Body of pancreas (tissue), 4 donors: Measurements from ENCODE around the gene TOX2. TPM values are rescaled to one million over a fixed set of nuclear protein-coding genes. Genes with fewer than 3 reads are reported as not detected.

ENCODE experiments used
- ATAC-seq: fragments of 150-250 bp; one replicate; pipeline ENCODE4 v1.9.1; 2016
- DNase-seq, 4 donors: peaks; one replicate each; pipeline ENCODE4 v3.0.0-alpha.2; 2019
- H3K27ac ChIP-seq, 4 donors: fragments of 200-600 bp; sonication (generic); 1 replicate in 3 of 4; 2 replicates in 1 of 4; pipeline versions ENCODE4 v1.5.1 to v1.6.1; 2016 to 2019; ENCODE audit warnings: mild to moderate bottlenecking in 1 of 4, mixed read lengths in 1 of 4, moderate library complexity in 1 of 4
- H3K27me3 ChIP-seq, 2 donors: fragments of 200-600 bp; sonication (generic); one replicate each; pipeline ENCODE4 v1.6.0; 2016; ENCODE audit warnings: mild to moderate bottlenecking in 1 of 2
- H3K36me3 ChIP-seq, 2 donors: fragments of 200-600 bp; sonication (generic); replicated peaks in 1 of 2; 2 replicates each; pipeline ENCODE4 v1.5.1; 2016; ENCODE audit warnings: low read depth in 2 of 2; ENCODE audit not compliant: insufficient read depth in 1 of 2
- H3K4me1 ChIP-seq: fragments of 200-600 bp; sonication (generic); one replicate; pipeline ENCODE4 v1.6.0; 2016
- H3K4me3 ChIP-seq, 2 donors: fragments of 200-600 bp; sonication (generic); 1 replicate in 1 of 2; 2 replicates in 1 of 2; pipeline ENCODE4 v1.5.1; 2016 to 2019
- H3K9me3 ChIP-seq, 3 donors: fragments of 200-600 bp; sonication (generic); 1 replicate in 2 of 3; 2 replicates in 1 of 3; pipeline ENCODE4 v1.5.1; 2016
- POLR2A ChIP-seq, 3 donors: fragments of 450-650 bp; IDR thresholded peaks; one replicate each; pipeline ENCODE4 v1.6.1; 2016; ENCODE audit warnings: antibody characterized with exemption in 3 of 3, mild to moderate bottlenecking in 2 of 3
- WGBS, 2 donors: methylation state at CpG; one replicate each; pipeline ENCODE4 v1.1.5; 2017; 5-methylcytosine and 5-hydroxymethylcytosine counted together
- intact Hi-C: fragments of 100-400 bp; cut with DNase I; formaldehyde crosslinking; loops from one replicate; pipeline ENCODE4 v1.15.1; 2023
- total RNA-seq, 2 donors: library from RNA; depleted of rRNA; stranded (reverse); fragments of >200 nt; gene quantifications; one replicate each; pipeline ENCODE4 v1.1.0, GENCODE V29; 2016
- TF ChIP-seq, protein P1 (sequence below), 7 experiments: fragments of 450-650 bp in 4 of 7; fragments of 200-600 bp in 3 of 7; sonication (generic) in 3 of 7; IDR thresholded peaks; one replicate each; pipeline ENCODE4 v1.5.1; 2016 to 2019; ENCODE audit warnings: antibody characterized with exemption in 7 of 7

TOX2 gene
- total RNA-seq, 2 donors from 2014 or later = 1.8 to 2.0 TPM

DNA sequence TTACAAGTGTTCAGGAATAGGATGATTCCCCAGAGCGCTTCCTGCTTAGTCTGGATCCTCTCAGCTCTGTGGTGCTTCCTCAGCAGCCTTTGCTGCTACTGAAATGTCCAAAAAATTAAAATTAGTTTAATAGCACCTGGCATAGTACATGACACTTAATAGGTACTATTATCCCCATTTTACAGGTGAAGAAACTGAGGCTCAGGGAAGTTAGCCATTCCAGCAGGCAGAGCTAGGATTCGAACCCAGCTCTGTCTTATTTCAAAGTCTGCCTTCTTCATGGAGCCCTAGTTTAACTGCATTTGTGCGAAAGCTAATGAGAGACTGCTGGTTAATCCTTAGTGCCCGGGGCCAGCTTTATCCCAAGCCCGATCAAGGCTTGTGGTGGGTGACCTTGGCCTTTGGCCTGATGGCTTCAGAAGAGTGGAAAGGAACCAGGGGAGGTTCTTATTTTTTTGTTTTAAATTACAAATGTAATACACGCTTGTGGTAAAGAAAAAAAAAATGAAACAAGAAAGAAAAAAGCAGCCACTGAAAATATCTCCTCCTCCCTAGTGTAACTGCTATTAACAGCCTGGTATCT lies 30.1 kb downstream of the TOX2 start:
- intact Hi-C loops = no loop called here
- no peak overlapping the region for H3K27ac ChIP-seq
- H3K27me3 ChIP-seq = no peaks in the 10 kb centered on the region
- no peak for ATAC-seq
- no peak overlapping the region for H3K4me3 ChIP-seq
- WGBS, 2 donors = 59 to 65% methylated on average over 6 of the region's 6 CpGs
- no peak for DNase-seq
- no peaks in the 10 kb centered on the region for H3K36me3 ChIP-seq
- H3K9me3 ChIP-seq = no peaks in the 10 kb centered on the region
- TF ChIP-seq, protein P1, sequence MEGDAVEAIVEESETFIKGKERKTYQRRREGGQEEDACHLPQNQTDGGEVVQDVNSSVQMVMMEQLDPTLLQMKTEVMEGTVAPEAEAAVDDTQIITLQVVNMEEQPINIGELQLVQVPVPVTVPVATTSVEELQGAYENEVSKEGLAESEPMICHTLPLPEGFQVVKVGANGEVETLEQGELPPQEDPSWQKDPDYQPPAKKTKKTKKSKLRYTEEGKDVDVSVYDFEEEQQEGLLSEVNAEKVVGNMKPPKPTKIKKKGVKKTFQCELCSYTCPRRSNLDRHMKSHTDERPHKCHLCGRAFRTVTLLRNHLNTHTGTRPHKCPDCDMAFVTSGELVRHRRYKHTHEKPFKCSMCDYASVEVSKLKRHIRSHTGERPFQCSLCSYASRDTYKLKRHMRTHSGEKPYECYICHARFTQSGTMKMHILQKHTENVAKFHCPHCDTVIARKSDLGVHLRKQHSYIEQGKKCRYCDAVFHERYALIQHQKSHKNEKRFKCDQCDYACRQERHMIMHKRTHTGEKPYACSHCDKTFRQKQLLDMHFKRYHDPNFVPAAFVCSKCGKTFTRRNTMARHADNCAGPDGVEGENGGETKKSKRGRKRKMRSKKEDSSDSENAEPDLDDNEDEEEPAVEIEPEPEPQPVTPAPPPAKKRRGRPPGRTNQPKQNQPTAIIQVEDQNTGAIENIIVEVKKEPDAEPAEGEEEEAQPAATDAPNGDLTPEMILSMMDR (IDR thresholded peaks at IDR 0.05) = no peak
- TF ChIP-seq POLR2A (IDR thresholded peaks at IDR 0.05) = no peak
- peaks cover 2% of the 10 kb centered on the region for H3K4me1 ChIP-seq

DNA sequence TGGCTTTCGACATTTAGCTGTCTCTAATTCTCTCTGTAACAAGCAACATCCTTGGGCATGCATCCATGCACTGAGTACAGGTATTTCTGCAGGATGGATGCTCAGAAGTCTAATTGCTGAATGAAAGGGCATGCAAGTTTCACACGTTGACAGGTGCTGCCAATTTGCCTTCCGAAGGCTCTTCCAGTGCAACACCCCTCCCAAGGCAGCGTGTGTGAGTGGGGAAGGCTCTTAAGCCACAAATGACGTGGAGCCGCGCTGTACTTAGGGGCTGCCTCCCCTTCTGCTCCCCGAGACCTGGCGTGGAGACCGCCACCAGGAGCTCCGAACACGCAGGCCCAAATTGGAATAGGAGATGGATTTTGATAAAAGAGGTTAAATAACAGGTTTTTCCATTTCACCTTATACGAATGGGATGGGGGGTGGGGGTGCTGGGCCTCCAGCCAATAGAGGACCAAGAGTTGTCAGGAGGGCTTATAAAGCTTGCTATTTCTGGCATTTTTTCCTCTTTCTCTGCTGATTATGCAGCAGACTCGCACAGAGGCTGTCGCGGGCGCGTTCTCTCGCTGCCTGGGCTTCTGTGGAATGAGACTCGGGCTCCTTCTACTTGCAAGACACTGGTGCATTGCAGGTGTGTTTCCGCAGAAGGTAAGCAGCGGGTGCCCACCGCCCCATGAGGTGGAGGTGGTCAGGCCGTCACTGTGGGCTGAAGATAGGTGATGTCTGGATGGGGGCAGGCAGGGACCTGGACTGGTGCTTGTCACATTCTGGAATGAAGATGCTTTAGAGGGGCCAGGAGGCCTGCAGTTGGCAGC lies 30.9 kb downstream of the TOX2 start:
- DNase-seq = no peak

DNA sequence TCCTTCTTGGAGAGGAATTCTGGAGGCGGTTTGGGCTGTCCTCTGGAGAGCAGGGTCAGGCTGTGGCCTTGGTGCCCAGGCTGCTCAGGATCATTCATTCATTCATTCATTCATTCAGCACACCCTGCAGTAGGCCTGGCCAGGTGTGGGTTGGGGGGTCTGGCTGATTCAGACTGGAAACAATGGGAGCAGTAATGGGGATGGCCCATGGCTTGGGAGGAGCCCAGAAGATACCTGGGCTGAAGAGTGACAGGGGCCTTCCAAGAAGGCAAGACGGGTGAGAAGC lies 31.5 kb downstream of the TOX2 start:
- no peak overlapping the region for H3K4me3 ChIP-seq
- ATAC-seq (no peak), DNase-seq (no peak)
- TF ChIP-seq, protein P1 (IDR thresholded peaks at IDR 0.05) = no peak
- no peak for TF ChIP-seq POLR2A (IDR thresholded peaks at IDR 0.05)
- H3K27me3 ChIP-seq = no peaks in the 10 kb centered on the region
- intact Hi-C loops = no loop called here
- no peaks in the 10 kb centered on the region for H3K36me3 ChIP-seq
- WGBS, 2 donors = 62 to 71% methylated on average over 2 of the region's 2 CpGs
- H3K9me3 ChIP-seq = no peaks in the 10 kb centered on the region
- H3K27ac ChIP-seq = no peak overlapping the region
- no peaks in the 10 kb centered on the region for H3K4me1 ChIP-seq

More for the DNA sequence above, 30.9 kb downstream of the TOX2 start:
- WGBS, 2 donors = 58 to 68% methylated on average over 24 of the region's 24 CpGs
- no peak for TF ChIP-seq POLR2A (IDR thresholded peaks at IDR 0.05)
- TF ChIP-seq, protein P1 (IDR thresholded peaks at IDR 0.05) = no peak
- H3K27me3 ChIP-seq = no peaks in the 10 kb centered on the region
- no peak for ATAC-seq
- no peak overlapping the region for H3K4me3 ChIP-seq
- no peaks in the 10 kb centered on the region for H3K9me3 ChIP-seq
- H3K27ac ChIP-seq = no peak overlapping the region
- H3K4me1 ChIP-seq = no peaks in the 10 kb centered on the region
- no peaks in the 10 kb centered on the region for H3K36me3 ChIP-seq
- intact Hi-C loops = no loop called here

DNA sequence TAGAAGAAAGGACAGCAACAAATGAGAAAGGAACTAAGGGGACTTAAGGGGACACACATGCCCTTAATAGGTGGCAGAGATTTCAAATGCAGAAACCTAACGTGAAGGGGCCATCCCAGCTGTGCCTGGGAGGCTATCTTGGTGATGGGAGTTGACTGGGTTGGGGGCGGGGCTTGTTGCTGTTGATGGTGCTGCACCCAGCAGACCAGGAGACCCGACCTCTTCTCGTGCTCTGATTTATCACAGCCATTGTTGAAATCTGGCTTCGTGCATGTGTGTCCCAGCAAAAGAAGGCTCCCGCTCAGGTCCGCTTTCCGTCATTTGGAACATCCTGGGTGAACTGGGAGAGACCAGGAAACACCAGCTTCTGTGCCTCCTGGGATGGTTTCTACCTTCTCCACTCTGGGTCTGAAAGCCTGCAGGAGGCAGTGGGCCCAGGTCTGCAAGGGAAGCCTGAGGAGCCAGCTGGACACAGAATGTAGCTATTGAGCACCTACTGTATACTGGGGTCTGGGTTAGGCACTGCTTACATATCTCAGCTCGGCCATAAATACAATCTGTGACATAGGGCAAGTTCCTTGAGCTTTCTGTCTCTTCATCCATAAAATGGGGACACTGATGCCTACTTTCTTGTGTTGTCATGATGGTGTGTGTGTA lies 32.1 kb downstream of the TOX2 start:
- intact Hi-C loops = no loop called here
- WGBS, 2 donors = 56 to 64% methylated on average over 9 of the region's 9 CpGs
- TF ChIP-seq POLR2A (IDR thresholded peaks at IDR 0.05) = no peak
- TF ChIP-seq, protein P1 (IDR thresholded peaks at IDR 0.05) = no peak

More for the DNA sequence above, 32.1 kb downstream of the TOX2 start:
- Histone ChIP-seq H3K4me1 (no peaks in the 10 kb centered on the region), H3K9me3 (no peaks in the 10 kb centered on the region), H3K27me3 (no peaks in the 10 kb centered on the region), H3K4me3 (no peak overlapping the region), H3K27ac (no peak overlapping the region), H3K36me3 (no peaks in the 10 kb centered on the region)
- ATAC-seq (no peak), DNase-seq (no peak)
